Upper lobe of left lung (tissue), 6 donors: ENCODE measurements around the gene KCNJ11. TPM values are rescaled to one million over a fixed set of nuclear protein-coding genes. Genes with fewer than 3 reads are reported as not detected.

Source experiments
- ATAC-seq, 2 donors: fragments of 200-7000 bp; cut with Tn5 transposase; one replicate each; pipeline ENCODE4 v1.9.1; 2022; ENCODE audit warnings: mild to moderate bottlenecking in 2 of 2, moderate library complexity in 2 of 2; ENCODE audit not compliant: low FRiP score in 2 of 2
- DNase-seq, 2 donors: peaks; one replicate each; pipeline ENCODE4 v3.0.0-alpha.2; 2019 to 2020
- H3K27ac ChIP-seq, 4 donors: fragments of 200-600 bp; sonication (generic); one replicate each; pipeline ENCODE4 v1.5.1; 2016 to 2019
- H3K27me3 ChIP-seq, 4 donors: fragments of 200-600 bp; sonication (generic); one replicate each; pipeline ENCODE4 v1.5.1; 2017 to 2019
- H3K36me3 ChIP-seq, 4 donors: fragments of 200-600 bp; sonication (generic); one replicate each; pipeline ENCODE4 v1.5.1; 2016 to 2019
- H3K4me1 ChIP-seq, 4 donors: fragments of 200-600 bp; sonication (generic); one replicate each; pipeline ENCODE4 v1.5.1; 2018 to 2019
- H3K4me3 ChIP-seq, 4 donors: fragments of 200-600 bp; sonication (generic); one replicate each; pipeline ENCODE4 v1.5.1; 2017 to 2019; ENCODE audit warnings: mild to moderate bottlenecking in 2 of 4, moderate library complexity in 1 of 4
- H3K9me3 ChIP-seq, 4 donors: fragments of 200-600 bp; sonication (generic); one replicate each; pipeline ENCODE4 v1.5.1; 2018 to 2019
- EP300 ChIP-seq, 4 donors: sonication (generic); formaldehyde crosslinking; IDR thresholded peaks; one replicate each; pipeline ENCODE4 v1.5.1; 2017; ENCODE audit warnings: antibody characterized with exemption in 4 of 4, control low read depth in 2 of 4
- POLR2A ChIP-seq, 4 donors: fragments of 450-650 bp; IDR thresholded peaks; one replicate each; pipeline ENCODE4 v1.5.1; 2016 to 2017; ENCODE audit warnings: antibody characterized with exemption in 4 of 4, mild to moderate bottlenecking in 2 of 4
- POLR2AphosphoS5 ChIP-seq, 2 donors: sonication (generic); formaldehyde crosslinking; IDR thresholded peaks; one replicate each; pipeline ENCODE4 v1.5.1; 2017; ENCODE audit warnings: antibody characterized with exemption in 2 of 2
- WGBS, 2 donors: methylation state at CpG; one replicate each; pipeline ENCODE4 v1.1.5; 2017 to 2018; 5-methylcytosine and 5-hydroxymethylcytosine counted together
- total RNA-seq, 6 donors: library from RNA; depleted of rRNA in 4 of 6; stranded (reverse); fragments of >200 nt in 4 of 6; gene quantifications; one replicate each; pipeline versions ENCODE4 v1.1.0 to v1.2.1, GENCODE V29; 2016 to 2021
- TF ChIP-seq, protein P1 (sequence below), 6 experiments: fragments of 450-650 bp in 4 of 6; fragments of 200-600 bp in 2 of 6; sonication (generic) in 2 of 6; IDR thresholded peaks; one replicate each; pipeline ENCODE4 v1.5.1; 2016 to 2019; ENCODE audit warnings: antibody characterized with exemption in 6 of 6
- donor health status: DM: no; HTN: no; CAD: no; lungs with moderate emphysema.
- donor health status: DM: no; HTN: yes; CAD: no; lungs with severe emphysema.

Gene KCNJ11
- total RNA-seq, 6 donors from 2014 or later = 2.6 to 9.5 (median 5.7) TPM

DNA sequence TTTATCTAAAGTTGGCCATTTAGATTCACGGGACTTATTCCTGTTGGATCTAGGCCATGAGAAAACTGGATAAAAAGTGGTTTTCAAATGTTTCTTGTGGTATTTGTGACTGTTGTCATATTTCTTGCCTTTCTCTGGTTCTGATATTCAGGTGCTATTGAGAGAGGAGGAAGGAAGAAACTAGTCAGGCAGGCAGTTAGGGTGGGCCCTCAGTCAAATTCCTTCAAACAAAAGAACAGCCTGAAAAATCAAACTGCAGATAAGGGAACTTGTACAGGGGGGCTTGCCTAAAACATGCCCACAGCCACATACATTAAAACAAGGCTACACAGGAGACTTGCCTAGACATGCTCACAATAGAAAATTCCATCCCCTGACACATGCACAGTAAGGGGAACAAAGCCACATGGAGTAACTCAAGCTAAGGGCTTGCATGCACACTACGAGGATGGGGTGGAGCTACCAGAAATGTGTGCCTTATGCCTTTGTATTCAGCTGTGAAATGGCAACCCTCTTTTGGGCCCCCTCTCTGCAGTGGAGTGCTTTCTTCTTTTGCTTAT lies 18.7 kb downstream of the KCNJ11 start:
- Histone ChIP-seq H3K27ac (no peak overlapping the region), H3K9me3 (peaks cover 39 to 55% (median 51%) of the 10 kb centered on the region in 4 donors), H3K4me1 (no peaks in the 10 kb centered on the region), H3K4me3 (no peak overlapping the region), H3K27me3 (no peaks in the 10 kb centered on the region), H3K36me3 (peaks cover 0 to 46% (median 23%) of the 10 kb centered on the region in 4 donors)
- DNase-seq (no peak), ATAC-seq (no peak)
- 86 to 93% methylated on average over 2 of the region's 2 CpGs for WGBS, 2 donors
- TF ChIP-seq POLR2AphosphoS5 (IDR thresholded peaks at IDR 0.05) = no peak
- no peak for TF ChIP-seq EP300 (IDR thresholded peaks at IDR 0.05)
- no peak for TF ChIP-seq POLR2A (IDR thresholded peaks at IDR 0.05)
- TF ChIP-seq, protein P1, sequence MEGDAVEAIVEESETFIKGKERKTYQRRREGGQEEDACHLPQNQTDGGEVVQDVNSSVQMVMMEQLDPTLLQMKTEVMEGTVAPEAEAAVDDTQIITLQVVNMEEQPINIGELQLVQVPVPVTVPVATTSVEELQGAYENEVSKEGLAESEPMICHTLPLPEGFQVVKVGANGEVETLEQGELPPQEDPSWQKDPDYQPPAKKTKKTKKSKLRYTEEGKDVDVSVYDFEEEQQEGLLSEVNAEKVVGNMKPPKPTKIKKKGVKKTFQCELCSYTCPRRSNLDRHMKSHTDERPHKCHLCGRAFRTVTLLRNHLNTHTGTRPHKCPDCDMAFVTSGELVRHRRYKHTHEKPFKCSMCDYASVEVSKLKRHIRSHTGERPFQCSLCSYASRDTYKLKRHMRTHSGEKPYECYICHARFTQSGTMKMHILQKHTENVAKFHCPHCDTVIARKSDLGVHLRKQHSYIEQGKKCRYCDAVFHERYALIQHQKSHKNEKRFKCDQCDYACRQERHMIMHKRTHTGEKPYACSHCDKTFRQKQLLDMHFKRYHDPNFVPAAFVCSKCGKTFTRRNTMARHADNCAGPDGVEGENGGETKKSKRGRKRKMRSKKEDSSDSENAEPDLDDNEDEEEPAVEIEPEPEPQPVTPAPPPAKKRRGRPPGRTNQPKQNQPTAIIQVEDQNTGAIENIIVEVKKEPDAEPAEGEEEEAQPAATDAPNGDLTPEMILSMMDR (IDR thresholded peaks at IDR 0.05) = no peak

DNA sequence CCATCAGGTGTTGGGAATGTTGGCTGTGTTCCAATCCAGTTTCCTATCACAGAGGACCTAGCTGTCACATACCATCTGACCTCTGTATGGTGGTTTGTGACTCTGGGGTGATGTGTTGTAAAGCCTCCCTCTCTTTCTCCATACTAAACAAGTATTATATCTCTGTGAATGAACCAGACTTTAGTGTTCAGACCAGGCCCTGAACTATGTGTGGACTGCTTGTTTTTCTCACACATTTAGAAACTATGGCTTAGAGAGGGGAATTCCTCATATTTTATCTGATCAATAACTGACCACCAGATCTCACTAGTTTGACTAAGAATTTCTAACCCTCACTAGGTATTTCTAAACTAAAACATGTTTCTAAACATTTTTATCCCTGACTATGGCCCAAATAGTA lies 19.4 kb downstream of the KCNJ11 start:
- DNase-seq = no peak
- ATAC-seq = no peak
- no peaks in the 10 kb centered on the region for H3K27me3 ChIP-seq
- peaks cover 0 to 46% (median 23%) of the 10 kb centered on the region in 4 donors for H3K36me3 ChIP-seq
- H3K4me1 ChIP-seq = no peaks in the 10 kb centered on the region
- H3K27ac ChIP-seq = no peak overlapping the region
- no peak overlapping the region for H3K4me3 ChIP-seq
- peaks cover 39 to 52% (median 50%) of the 10 kb centered on the region in 4 donors for H3K9me3 ChIP-seq
- TF ChIP-seq EP300 (IDR thresholded peaks at IDR 0.05) = no peak
- TF ChIP-seq, protein P1 (IDR thresholded peaks at IDR 0.05) = no peak
- TF ChIP-seq POLR2AphosphoS5 (IDR thresholded peaks at IDR 0.05) = no peak
- TF ChIP-seq POLR2A (IDR thresholded peaks at IDR 0.05) = no peak

DNA sequence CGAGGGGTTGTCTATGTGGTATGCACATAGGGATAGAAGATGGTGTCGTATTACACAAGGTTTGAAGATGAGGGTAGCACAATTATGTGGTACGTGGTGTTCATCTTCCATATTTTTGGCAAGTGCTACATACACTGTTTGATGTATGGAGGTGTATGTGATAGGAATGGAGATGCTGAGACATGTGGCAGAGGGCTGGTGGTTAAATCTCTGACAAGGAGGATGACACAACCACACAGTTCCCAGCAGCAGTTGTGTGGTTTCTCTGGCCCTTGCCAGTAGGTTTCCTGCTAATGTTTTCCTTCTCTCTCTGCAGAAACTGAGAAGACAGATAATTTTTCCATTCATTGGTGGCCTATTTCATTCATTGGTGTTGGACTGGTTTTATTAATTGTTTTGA lies 19.9 kb downstream of the KCNJ11 start:
- peaks cover 39 to 49% (median 48%) of the 10 kb centered on the region in 4 donors for H3K9me3 ChIP-seq
- TF ChIP-seq, protein P1 (IDR thresholded peaks at IDR 0.05) = no peak
- TF ChIP-seq POLR2AphosphoS5 (IDR thresholded peaks at IDR 0.05) (no peak), POLR2A (IDR thresholded peaks at IDR 0.05) (no peak), EP300 (IDR thresholded peaks at IDR 0.05) (no peak)
- 87 to 97% methylated on average over 3 of the region's 3 CpGs for whole genome bisulfite sequencing, 2 donors

DNA sequence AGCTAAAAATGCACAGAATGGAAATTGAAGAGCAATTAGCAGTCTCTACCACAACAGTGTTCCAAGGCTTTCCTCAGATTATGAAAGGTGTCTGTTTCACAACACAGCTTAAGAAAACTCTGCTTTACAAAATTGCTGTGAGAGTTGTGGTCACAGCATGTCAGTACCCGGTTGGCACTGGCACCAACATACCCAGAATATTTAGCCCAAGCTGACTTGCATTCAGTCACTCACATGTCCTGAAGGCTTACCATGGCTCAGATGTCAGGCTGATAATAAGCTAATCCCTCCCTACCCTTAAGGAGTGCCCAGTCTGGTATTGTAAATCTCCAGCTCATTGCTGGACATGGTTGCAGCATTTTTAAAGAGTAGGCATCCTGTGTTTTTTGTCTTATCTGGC lies 22.0 kb downstream of the KCNJ11 start:
- no peaks in the 10 kb centered on the region for H3K4me1 ChIP-seq
- H3K27ac ChIP-seq = no peak overlapping the region
- H3K4me3 ChIP-seq = no peak overlapping the region
- 64 to 83% methylated on average over 1 of the region's 1 CpG for WGBS, 2 donors
- DNase-seq (no peak), ATAC-seq (no peak)
- no peaks in the 10 kb centered on the region for H3K27me3 ChIP-seq
- peaks cover 23 to 29% (median 27%) of the 10 kb centered on the region in 4 donors for H3K9me3 ChIP-seq
- H3K36me3 ChIP-seq = peaks cover 0 to 29% (median 19%) of the 10 kb centered on the region in 4 donors
- TF ChIP-seq POLR2A (IDR thresholded peaks at IDR 0.05) (no peak), EP300 (IDR thresholded peaks at IDR 0.05) (no peak), POLR2AphosphoS5 (IDR thresholded peaks at IDR 0.05) (no peak)
- TF ChIP-seq, protein P1 (IDR thresholded peaks at IDR 0.05) = no peak

More for the DNA sequence above, 19.9 kb downstream of the KCNJ11 start:
- no peak overlapping the region for H3K27ac ChIP-seq
- no peak for DNase-seq
- no peak for ATAC-seq
- no peaks in the 10 kb centered on the region for H3K27me3 ChIP-seq
- H3K36me3 ChIP-seq = peaks cover 0 to 46% (median 23%) of the 10 kb centered on the region in 4 donors
- no peak overlapping the region for H3K4me3 ChIP-seq
- no peaks in the 10 kb centered on the region for H3K4me1 ChIP-seq

DNA sequence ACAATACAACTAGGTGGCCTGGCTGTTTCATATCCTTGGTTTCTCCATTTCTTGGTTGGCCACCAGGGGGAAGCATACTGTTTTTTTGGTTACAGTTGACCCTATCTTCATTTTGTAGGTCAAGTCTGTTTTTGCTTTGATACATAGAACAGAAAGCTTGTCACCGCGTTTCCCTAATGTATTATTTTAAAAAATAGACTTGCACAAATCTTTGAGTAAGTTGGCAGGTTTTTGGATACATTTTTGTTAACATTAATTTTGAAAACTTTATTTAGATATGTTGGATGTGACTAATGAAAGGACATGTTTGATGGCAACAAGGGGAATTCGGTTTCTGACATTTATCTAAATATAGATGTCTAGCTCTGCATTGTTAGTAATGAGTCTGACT lies 33.9 kb downstream of the KCNJ11 start:
- DNase-seq (peak in 1 of 2 donors; percentile 57), ATAC-seq (peak in 1 of 2 donors; percentile 58)
- H3K27me3 ChIP-seq = no peaks in the 10 kb centered on the region
- H3K27ac ChIP-seq = no peak overlapping the region
- no peak overlapping the region for H3K4me3 ChIP-seq
- TF ChIP-seq, protein P1 (IDR thresholded peaks at IDR 0.05) = peak; percentile 41 to 70 (median 58)
- no peak for TF ChIP-seq POLR2AphosphoS5 (IDR thresholded peaks at IDR 0.05)
- peaks cover 14 to 33% (median 19%) of the 10 kb centered on the region in 4 donors for H3K4me1 ChIP-seq
- H3K9me3 ChIP-seq = no peaks in the 10 kb centered on the region
- WGBS, 2 donors = 56 to 61% methylated on average over 3 of the region's 3 CpGs
- H3K36me3 ChIP-seq = no peaks in the 10 kb centered on the region
